ENCODE results near the gene ZNF582.

Gene ZNF582

GRCh38 chr19:56393119-56394012 is at the start of gene ZNF582:
TSS of gene ZNF582 (minus strand) at chr19:56393534. CDS start at chr19:56391752, 1,782 bp downstream.
- DNase-seq (ENCODE audit: low spot score): peak; percentile 94

GRCh38 chr19:56441206-56441792 is 48.0 kb upstream of the ZNF582 start:
- no peak for DNase-seq (ENCODE audit: low spot score)

- no peak for DNase-seq (ENCODE audit: low spot score)
These were observed 30.6 kb upstream of the ZNF582 start for GRCh38 chr19:56423985-56424353.

- DNase-seq (ENCODE audit: low spot score): no peak
These were observed 30.1 kb upstream of the ZNF582 start for GRCh38 chr19:56423276-56423984.

GRCh38 chr19:56405062-56405461 is 11.7 kb upstream of the ZNF582 start:
- no peak for DNase-seq (ENCODE audit: low spot score)

- DNase-seq (ENCODE audit: low spot score): no peak
These were observed 11.3 kb upstream of the ZNF582 start for GRCh38 chr19:56404705-56405056.

GRCh38 chr19:56403764-56404704 is 10.7 kb upstream of the ZNF582 start, which contains the start of gene ZNF583:
TSS of gene ZNF583 (plus strand) at chr19:56404332. CDS start at chr19:56407115, 2,783 bp downstream.
- DNase-seq (ENCODE audit: low spot score): peak; percentile 92

GRCh38 chr19:56403261-56403660 is 9.9 kb upstream of the ZNF582 start:
- DNase-seq (ENCODE audit: low spot score): no peak

GRCh38 chr19:56400485-56400884 is 7.2 kb upstream of the ZNF582 start:
- no peak for DNase-seq (ENCODE audit: low spot score)

GRCh38 chr19:56398809-56399208 is 5.5 kb upstream of the ZNF582 start:
- DNase-seq (ENCODE audit: low spot score): no peak

- no peak for DNase-seq (ENCODE audit: low spot score)
These were observed 9.3 kb downstream of the ZNF582 start for GRCh38 chr19:56383826-56384605.

- DNase-seq (ENCODE audit: low spot score): no peak
These were observed 16.0 kb downstream of the ZNF582 start for GRCh38 chr19:56377105-56377924.

- no peak for DNase-seq (ENCODE audit: low spot score)
These were observed 21.1 kb downstream of the ZNF582 start for GRCh38 chr19:56372281-56372680.

GRCh38 chr19:56369886-56370676 is 23.3 kb downstream of the ZNF582 start:
- DNase-seq (ENCODE audit: low spot score): no peak

GRCh38 chr19:56367829-56368711 is 25.3 kb downstream of the ZNF582 start:
- DNase-seq (ENCODE audit: low spot score): peak; percentile 74

GRCh38 chr19:56360841-56361240 is 32.5 kb downstream of the ZNF582 start:
- no peak for DNase-seq (ENCODE audit: low spot score)

GRCh38 chr19:56356944-56357343 is 36.4 kb downstream of the ZNF582 start:
- no peak for DNase-seq (ENCODE audit: low spot score)

- no peak for DNase-seq (ENCODE audit: low spot score)
These were observed 37.8 kb downstream of the ZNF582 start for GRCh38 chr19:56355517-56355916.

All from CD4-positive, alpha-beta T cell treated with Interleukin-15 for 4 hours (primary cell).